GM18507 (cell line): Measurements from ENCODE around the gene MCF2L2.

Experiments used
- DNase-seq: peaks from one replicate; pipeline ENCODE4 v3.0.0; 2011; ENCODE audit warnings: low read depth; ENCODE audit not compliant: insufficient read length; ENCODE audit errors: extremely low spot score
- FAIRE-seq: peaks from 2 replicates; lab custom pipeline; 2011; peaks lifted over from hg19 to GRCh38; lab: Jason Lieb, UNC

MCF2L2 gene

GRCh38 chr3:183401678-183402077, 26.7 kb downstream of the MCF2L2 start:
- no peak for FAIRE-seq
- no peak for DNase-seq

- no peak for DNase-seq
- FAIRE-seq, result no peak
These were observed 28.1 kb downstream of the MCF2L2 start for GRCh38 chr3:183400352-183400751.

- DNase-seq (no peak), FAIRE-seq (no peak)
These were observed 31.6 kb downstream of the MCF2L2 start for GRCh38 chr3:183396662-183397391.

- FAIRE-seq (no peak), DNase-seq (no peak)
These were observed 34.3 kb downstream of the MCF2L2 start for GRCh38 chr3:183394150-183394549.

GRCh38 chr3:183393625-183394024, 34.8 kb downstream of the MCF2L2 start:
- no peak for FAIRE-seq
- DNase-seq, result no peak

GRCh38 chr3:183392186-183393034, 36.0 kb downstream of the MCF2L2 start:
- FAIRE-seq, result no peak
- DNase-seq, result no peak

GRCh38 chr3:183391460-183391859, 37.0 kb downstream of the MCF2L2 start:
- no peak for FAIRE-seq

GRCh38 chr3:183390844-183391243, 37.6 kb downstream of the MCF2L2 start:
- FAIRE-seq (no peak), DNase-seq (no peak)

More at GRCh38 chr3:183391460-183391859, 37.0 kb downstream of the MCF2L2 start:
- DNase-seq, result no peak

GRCh38 chr3:183388213-183388895, 40.1 kb downstream of the MCF2L2 start:
- no peak for FAIRE-seq
- DNase-seq, result no peak

- no peak for FAIRE-seq
- DNase-seq, result no peak
These were observed 40.6 kb downstream of the MCF2L2 start for GRCh38 chr3:183387797-183388196.

- DNase-seq (no peak), FAIRE-seq (no peak)
These were observed 41.8 kb downstream of the MCF2L2 start for GRCh38 chr3:183386651-183387050.

- FAIRE-seq, result peak; percentile 90
- DNase-seq, result peak; percentile 7
These were observed 42.5 kb downstream of the MCF2L2 start for GRCh38 chr3:183385698-183386613.

GRCh38 chr3:183381673-183382072, 46.7 kb downstream of the MCF2L2 start:
- FAIRE-seq, result no peak
- DNase-seq, result no peak

GRCh38 chr3:183381179-183381578, 47.2 kb downstream of the MCF2L2 start:
- no peak for FAIRE-seq
- DNase-seq, result no peak

GRCh38 chr3:183378951-183379350, 49.5 kb downstream of the MCF2L2 start:
- DNase-seq, result no peak

GRCh38 chr3:183378545-183378944, 49.9 kb downstream of the MCF2L2 start:
- DNase-seq (no peak), FAIRE-seq (no peak)

More at GRCh38 chr3:183378951-183379350, 49.5 kb downstream of the MCF2L2 start:
- FAIRE-seq, result no peak

- DNase-seq (no peak), FAIRE-seq (no peak)
These were observed 50.4 kb downstream of the MCF2L2 start for GRCh38 chr3:183378008-183378407.

- DNase-seq (no peak), FAIRE-seq (no peak)
These were observed 51.0 kb downstream of the MCF2L2 start for GRCh38 chr3:183377307-183377959.

- DNase-seq (no peak), FAIRE-seq (no peak)
These were observed 52.6 kb downstream of the MCF2L2 start for GRCh38 chr3:183375787-183376186.
